GM23338 (cell line): ENCODE results near the gene EVI5L. TPM values are rescaled to one million over a fixed set of nuclear protein-coding genes. Genes with fewer than 3 reads are reported as not detected.

Experiments used
- ATAC-seq: fragments of 200-7000 bp; cut with Tn5 transposase; 3 replicates; pipeline ENCODE4 v1.9.1; 2020
- DNase-seq: peaks from one replicate; pipeline ENCODE4 v3.0.0-alpha.2; 2015; ENCODE audit warnings: low spot score
- H2AFZ ChIP-seq: fragments of 200-600 bp; sonication (generic); 2 replicates; pipeline ENCODE4 v1.8.0; 2016; ENCODE audit warnings: antibody characterized with exemption, mild to moderate bottlenecking, moderate library complexity
- H3F3A ChIP-seq: fragments of 200-600 bp; sonication (generic); replicated peaks from 2 replicates; pipeline ENCODE4 v1.8.0; 2017; ENCODE audit warnings: antibody characterized with exemption, mixed run types, low read depth
- H3K27ac ChIP-seq: fragments of 200-600 bp; sonication (generic); 2 replicates; pipeline ENCODE4 v1.6.1; 2016; ENCODE audit warnings: low read depth
- H3K27me3 ChIP-seq: fragments of 200-600 bp; sonication (generic); 2 replicates; pipeline ENCODE4 v1.8.0; 2016; ENCODE audit warnings: mild to moderate bottlenecking, mixed run types, moderate library complexity; ENCODE audit not compliant: insufficient read depth
- H3K36me3 ChIP-seq: fragments of 200-600 bp; sonication (generic); 2 replicates; pipeline ENCODE4 v1.8.0; 2016; ENCODE audit warnings: mild to moderate bottlenecking; ENCODE audit not compliant: insufficient read depth
- H3K4me1 ChIP-seq: fragments of 200-600 bp; sonication (generic); 2 replicates; pipeline ENCODE4 v1.8.0; 2016; ENCODE audit warnings: mild to moderate bottlenecking, moderate library complexity; ENCODE audit not compliant: insufficient read depth
- H3K4me2 ChIP-seq: fragments of 200-600 bp; sonication (generic); 2 replicates; pipeline ENCODE4 v1.7.1; 2017; ENCODE audit warnings: mixed run types
- H3K4me3 ChIP-seq: fragments of 200-600 bp; sonication (generic); 2 replicates; pipeline ENCODE4 v1.6.1; 2016; ENCODE audit warnings: mixed run types
- H3K79me2 ChIP-seq: fragments of 200-600 bp; sonication (generic); replicated peaks from 2 replicates; pipeline ENCODE4 v1.8.0; 2017; ENCODE audit warnings: mild to moderate bottlenecking; ENCODE audit not compliant: insufficient read depth
- H3K9me2 ChIP-seq: fragments of 200-600 bp; sonication (generic); 2 replicates; pipeline ENCODE4 v1.8.0; 2017; ENCODE audit not compliant: insufficient read depth
- H4K20me1 ChIP-seq: fragments of 200-600 bp; sonication (generic); replicated peaks from 2 replicates; pipeline ENCODE4 v1.8.0; 2017; ENCODE audit warnings: mild to moderate bottlenecking; ENCODE audit not compliant: insufficient read depth
- H3K27ac Mint-ChIP-seq: 2 replicates; pipeline ENCODE4 v1.8.0; 2020; ENCODE audit warnings: inconsistent platforms, mild to moderate bottlenecking, moderate library complexity, mixed read lengths
- H3K27me3 Mint-ChIP-seq: 3 replicates; pipeline ENCODE4 v1.8.0; 2022; ENCODE audit warnings: low read depth, mild to moderate bottlenecking, moderate library complexity, mixed read lengths, inconsistent platforms; ENCODE audit not compliant: insufficient read depth, poor library complexity
- H3K36me3 Mint-ChIP-seq: 3 replicates; pipeline ENCODE4 v1.8.0; 2021; ENCODE audit warnings: low read depth, mild to moderate bottlenecking, inconsistent platforms, moderate library complexity, mixed read lengths
- H3K4me1 Mint-ChIP-seq: 3 replicates; pipeline ENCODE4 v1.8.0; 2020; ENCODE audit warnings: mild to moderate bottlenecking, inconsistent platforms, mixed read lengths
- H3K4me3 Mint-ChIP-seq: 3 replicates; pipeline ENCODE4 v1.8.0; 2021; ENCODE audit warnings: moderate library complexity, mild to moderate bottlenecking, inconsistent platforms, mixed read lengths
- H3K9me3 Mint-ChIP-seq: 3 replicates; pipeline ENCODE4 v1.8.0; 2020; ENCODE audit warnings: moderate library complexity, mild to moderate bottlenecking, inconsistent platforms, mixed read lengths
- CREB1 ChIP-seq: fragments of 250-450 bp; sonication (Bioruptor Pico); IDR thresholded peaks from 2 replicates; pipeline ENCODE4 v1.5.0; 2020; ENCODE audit warnings: low read depth, mild to moderate bottlenecking, moderate library complexity
- EZH2 ChIP-seq: fragments of 200-600 bp; sonication (generic); IDR thresholded peaks from one replicate; pipeline ENCODE4 v1.8.0; 2017; ENCODE audit warnings: antibody characterized with exemption, mild to moderate bottlenecking, low read depth; ENCODE audit not compliant: unreplicated experiment
- EZH2phosphoT487 ChIP-seq: fragments of 200-600 bp; sonication (generic); IDR thresholded peaks from one replicate; pipeline ENCODE4 v1.8.1; 2018; ENCODE audit warnings: antibody characterized with exemption; ENCODE audit not compliant: unreplicated experiment
- JUNB ChIP-seq: IDR thresholded peaks from one replicate; pipeline ENCODE4 v1.6.1; 2016; ENCODE audit warnings: antibody characterized with exemption; ENCODE audit not compliant: unreplicated experiment
- NANOG ChIP-seq: IDR thresholded peaks from 2 replicates; pipeline ENCODE4 v1.6.1; 2016; ENCODE audit warnings: antibody characterized with exemption, borderline replicate concordance
- POLR2AphosphoS5 ChIP-seq: IDR thresholded peaks from 2 replicates; pipeline ENCODE4 v1.6.1; 2016; ENCODE audit warnings: antibody characterized with exemption, low read depth
- STAT1 ChIP-seq: IDR thresholded peaks from one replicate; pipeline ENCODE4 v1.6.1; 2016; ENCODE audit warnings: antibody characterized with exemption; ENCODE audit not compliant: unreplicated experiment
- ZNF114 ChIP-seq: fragments of 250-450 bp; sonication (Bioruptor Pico); IDR thresholded peaks from 2 replicates; pipeline ENCODE4 v1.5.0; 2020; ENCODE audit warnings: mild to moderate bottlenecking, moderate library complexity
- ZNF331 ChIP-seq: fragments of 250-450 bp; sonication (Bioruptor Pico); IDR thresholded peaks from 2 replicates; pipeline ENCODE4 v1.5.0; 2020; ENCODE audit warnings: low read depth, mild to moderate bottlenecking, moderate library complexity
- ZNF462 ChIP-seq: fragments of 250-450 bp; sonication (Bioruptor Pico); IDR thresholded peaks from 2 replicates; pipeline ENCODE4 v1.5.0; 2020; ENCODE audit warnings: mild to moderate bottlenecking, moderate library complexity
- polyA plus RNA-seq: library from polyadenylated mRNA; unstranded; fragments of >200 nt; fragmentation: Nextera tagmentation; extraction: Ambion mirVana; gene quantifications from 2 replicates; pipeline ENCODE4 v1.2.1, GENCODE V29; 2016
- total RNA-seq: library from RNA; depleted of rRNA; stranded (reverse); fragments of >200 nt; shearing (Covaris generic); gene quantifications from 2 replicates; pipeline ENCODE4 v1.2.3, GENCODE V29; 2014
- TF ChIP-seq, protein P1 (sequence below): IDR thresholded peaks from 2 replicates; pipeline ENCODE4 v1.6.1; 2016; ENCODE audit warnings: antibody characterized with exemption
- TF ChIP-seq, protein P2 (sequence below), 2 experiments: fragments of 200-600 bp in 1 of 2; sonication (generic) in 1 of 2; conservative IDR thresholded peaks; 2 replicates each; pipeline versions ENCODE4 v1.5.1 to v1.6.1; 2016 to 2017; ENCODE audit warnings: antibody characterized with exemption in 2 of 2, low read depth in 2 of 2, mild to moderate bottlenecking in 2 of 2, moderate library complexity in 1 of 2
- TF ChIP-seq, protein P3 (sequence below): IDR thresholded peaks from one replicate; pipeline ENCODE4 v1.6.1; 2018; ENCODE audit warnings: antibody characterized with exemption; ENCODE audit not compliant: unreplicated experiment

Gene EVI5L
- total and polyA plus RNA-seq, 2 experiments from 2014 or later: 4.5 to 16.2 TPM

GRCh38 chr19:7850000-7850813 is 20.2 kb downstream of the EVI5L start:
- H3K4me3 Mint-ChIP-seq: no peak overlapping the region
- Histone ChIP-seq H4K20me1 (no peaks in the 10 kb centered on the region), H3K4me3 (no peak overlapping the region), H3K36me3 (no peaks in the 10 kb centered on the region), H3K4me1 (peaks cover 6% of the 10 kb centered on the region; the same call in 1 of the 2 replicates), H3K4me2 (no peak overlapping the region), H2AFZ (no peak overlapping the region), H3K79me2 (no peaks in the 10 kb centered on the region), H3K9me2 (no peaks in the 10 kb centered on the region), H3F3A (no peaks in the 10 kb centered on the region), H3K27me3 (no peaks in the 10 kb centered on the region; the same call in 1 of the 2 replicates), H3K27ac (no peak overlapping the region)
- H3K4me1 Mint-ChIP-seq: peaks cover 10% of the 10 kb centered on the region; the same call in 2 of the 3 replicates
- H3K9me3 Mint-ChIP-seq: no peaks in the 10 kb centered on the region
- DNase-seq: no peak
- H3K27me3 Mint-ChIP-seq: peaks cover 15% of the 10 kb centered on the region
- no peaks in the 10 kb centered on the region; the same call in 2 of the 3 replicates for H3K36me3 Mint-ChIP-seq
- no peak for ATAC-seq
- H3K27ac Mint-ChIP-seq: no peak overlapping the region
- TF ChIP-seq ZNF114 (CRISPR knock-in tag): no peak
- TF ChIP-seq CREB1 (CRISPR knock-in tag): no peak
- TF ChIP-seq, protein P1, sequence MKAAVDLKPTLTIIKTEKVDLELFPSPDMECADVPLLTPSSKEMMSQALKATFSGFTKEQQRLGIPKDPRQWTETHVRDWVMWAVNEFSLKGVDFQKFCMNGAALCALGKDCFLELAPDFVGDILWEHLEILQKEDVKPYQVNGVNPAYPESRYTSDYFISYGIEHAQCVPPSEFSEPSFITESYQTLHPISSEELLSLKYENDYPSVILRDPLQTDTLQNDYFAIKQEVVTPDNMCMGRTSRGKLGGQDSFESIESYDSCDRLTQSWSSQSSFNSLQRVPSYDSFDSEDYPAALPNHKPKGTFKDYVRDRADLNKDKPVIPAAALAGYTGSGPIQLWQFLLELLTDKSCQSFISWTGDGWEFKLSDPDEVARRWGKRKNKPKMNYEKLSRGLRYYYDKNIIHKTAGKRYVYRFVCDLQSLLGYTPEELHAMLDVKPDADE: no peak
- TF ChIP-seq ZNF462 (CRISPR knock-in tag): no peak
- no peak for TF ChIP-seq NANOG
- no peak for TF ChIP-seq STAT1
- TF ChIP-seq, protein P2, sequence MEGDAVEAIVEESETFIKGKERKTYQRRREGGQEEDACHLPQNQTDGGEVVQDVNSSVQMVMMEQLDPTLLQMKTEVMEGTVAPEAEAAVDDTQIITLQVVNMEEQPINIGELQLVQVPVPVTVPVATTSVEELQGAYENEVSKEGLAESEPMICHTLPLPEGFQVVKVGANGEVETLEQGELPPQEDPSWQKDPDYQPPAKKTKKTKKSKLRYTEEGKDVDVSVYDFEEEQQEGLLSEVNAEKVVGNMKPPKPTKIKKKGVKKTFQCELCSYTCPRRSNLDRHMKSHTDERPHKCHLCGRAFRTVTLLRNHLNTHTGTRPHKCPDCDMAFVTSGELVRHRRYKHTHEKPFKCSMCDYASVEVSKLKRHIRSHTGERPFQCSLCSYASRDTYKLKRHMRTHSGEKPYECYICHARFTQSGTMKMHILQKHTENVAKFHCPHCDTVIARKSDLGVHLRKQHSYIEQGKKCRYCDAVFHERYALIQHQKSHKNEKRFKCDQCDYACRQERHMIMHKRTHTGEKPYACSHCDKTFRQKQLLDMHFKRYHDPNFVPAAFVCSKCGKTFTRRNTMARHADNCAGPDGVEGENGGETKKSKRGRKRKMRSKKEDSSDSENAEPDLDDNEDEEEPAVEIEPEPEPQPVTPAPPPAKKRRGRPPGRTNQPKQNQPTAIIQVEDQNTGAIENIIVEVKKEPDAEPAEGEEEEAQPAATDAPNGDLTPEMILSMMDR (conservative IDR thresholded peaks at IDR 0.05; ENCODE audit: low read depth in 2 of 2): no peak
- TF ChIP-seq, protein P3, sequence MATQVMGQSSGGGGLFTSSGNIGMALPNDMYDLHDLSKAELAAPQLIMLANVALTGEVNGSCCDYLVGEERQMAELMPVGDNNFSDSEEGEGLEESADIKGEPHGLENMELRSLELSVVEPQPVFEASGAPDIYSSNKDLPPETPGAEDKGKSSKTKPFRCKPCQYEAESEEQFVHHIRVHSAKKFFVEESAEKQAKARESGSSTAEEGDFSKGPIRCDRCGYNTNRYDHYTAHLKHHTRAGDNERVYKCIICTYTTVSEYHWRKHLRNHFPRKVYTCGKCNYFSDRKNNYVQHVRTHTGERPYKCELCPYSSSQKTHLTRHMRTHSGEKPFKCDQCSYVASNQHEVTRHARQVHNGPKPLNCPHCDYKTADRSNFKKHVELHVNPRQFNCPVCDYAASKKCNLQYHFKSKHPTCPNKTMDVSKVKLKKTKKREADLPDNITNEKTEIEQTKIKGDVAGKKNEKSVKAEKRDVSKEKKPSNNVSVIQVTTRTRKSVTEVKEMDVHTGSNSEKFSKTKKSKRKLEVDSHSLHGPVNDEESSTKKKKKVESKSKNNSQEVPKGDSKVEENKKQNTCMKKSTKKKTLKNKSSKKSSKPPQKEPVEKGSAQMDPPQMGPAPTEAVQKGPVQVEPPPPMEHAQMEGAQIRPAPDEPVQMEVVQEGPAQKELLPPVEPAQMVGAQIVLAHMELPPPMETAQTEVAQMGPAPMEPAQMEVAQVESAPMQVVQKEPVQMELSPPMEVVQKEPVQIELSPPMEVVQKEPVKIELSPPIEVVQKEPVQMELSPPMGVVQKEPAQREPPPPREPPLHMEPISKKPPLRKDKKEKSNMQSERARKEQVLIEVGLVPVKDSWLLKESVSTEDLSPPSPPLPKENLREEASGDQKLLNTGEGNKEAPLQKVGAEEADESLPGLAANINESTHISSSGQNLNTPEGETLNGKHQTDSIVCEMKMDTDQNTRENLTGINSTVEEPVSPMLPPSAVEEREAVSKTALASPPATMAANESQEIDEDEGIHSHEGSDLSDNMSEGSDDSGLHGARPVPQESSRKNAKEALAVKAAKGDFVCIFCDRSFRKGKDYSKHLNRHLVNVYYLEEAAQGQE: no peak
- TF ChIP-seq POLR2AphosphoS5: no peak
- TF ChIP-seq EZH2: no peak
- no peak for TF ChIP-seq ZNF331
- TF ChIP-seq JUNB: no peak
- TF ChIP-seq EZH2phosphoT487: no peak
